GM21367 (cell line): ENCODE measurements around the gene SIDT1.

Experiments used
- ATAC-seq: cut with Tn5 transposase; IDR thresholded peaks from one replicate; pipeline ENCODE4 v1.9.1; 2021; ENCODE audit not compliant: unreplicated experiment

Gene SIDT1

GRCh38 chr3:113545594-113545993 is 13.2 kb downstream of the SIDT1 start:
- ATAC-seq: no peak

- peak; percentile 84 for ATAC-seq
Observed at GRCh38 chr3:113546414-113546893, 14.1 kb downstream of the SIDT1 start.

DNA sequence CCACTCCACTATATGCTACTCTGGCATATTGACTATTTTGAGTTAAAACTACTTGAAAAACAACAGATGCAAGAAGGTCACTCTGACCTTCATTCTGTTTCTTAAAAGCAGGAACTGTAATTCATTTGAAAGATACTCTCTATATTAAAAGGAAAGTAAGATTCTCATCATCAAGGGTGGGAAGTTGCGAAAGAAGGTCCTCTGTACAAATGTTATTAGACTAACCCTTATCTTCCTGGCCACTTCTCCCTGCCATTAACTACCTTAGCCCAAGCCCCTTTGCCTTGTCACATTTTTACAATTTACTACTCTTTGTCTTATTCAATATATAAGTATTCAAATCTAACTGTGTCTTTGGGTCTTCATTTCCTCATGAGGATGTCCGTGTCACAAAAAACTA is 16.1 kb downstream of the SIDT1 start:
- no peak for ATAC-seq

DNA sequence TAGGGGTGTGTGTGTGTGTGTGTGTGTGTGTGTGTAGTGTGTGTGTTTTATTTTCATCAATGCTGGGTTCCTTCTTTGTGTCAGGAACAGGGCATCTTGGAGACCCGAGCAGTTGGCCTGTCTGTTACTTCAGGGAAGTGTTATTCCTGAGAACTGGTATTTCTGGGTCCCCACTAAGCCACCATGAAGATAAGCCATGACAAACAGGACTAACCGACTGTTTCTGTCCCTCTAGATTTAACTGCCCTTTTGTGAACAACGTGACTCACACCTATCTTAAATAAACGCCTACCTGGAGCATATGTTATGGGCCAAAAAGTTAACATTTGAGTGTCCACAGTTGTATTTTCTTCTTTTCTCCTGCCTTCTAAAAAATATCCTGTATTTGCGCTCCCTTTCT is 19.5 kb downstream of the SIDT1 start:
- ATAC-seq: no peak

- ATAC-seq: no peak
Observed at GRCh38 chr3:113552851-113553250, 20.5 kb downstream of the SIDT1 start.

DNA sequence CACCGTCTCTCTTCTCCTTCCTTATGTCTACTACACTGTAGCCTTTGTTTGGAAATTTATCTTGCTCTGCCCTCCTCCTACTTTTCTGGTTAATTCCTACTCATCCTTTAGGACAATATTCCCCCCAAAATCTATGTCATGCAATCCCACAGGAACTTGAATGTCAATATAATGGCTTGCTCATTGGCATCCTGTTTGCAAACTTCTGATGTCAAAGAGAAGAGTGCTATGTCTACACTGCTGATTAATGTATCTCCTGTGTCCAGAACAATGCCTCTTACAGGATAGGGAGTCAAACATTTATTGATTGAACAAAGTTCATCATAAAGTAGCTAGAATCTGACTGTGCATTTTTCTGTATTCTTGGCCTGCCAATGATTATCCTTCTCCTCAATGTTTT is 22.8 kb downstream of the SIDT1 start:
- ATAC-seq: no peak

GRCh38 chr3:113556316-113556945 is 24.1 kb downstream of the SIDT1 start:
- ATAC-seq: no peak

GRCh38 chr3:113556946-113557335 is 24.6 kb downstream of the SIDT1 start:
- no peak for ATAC-seq

DNA sequence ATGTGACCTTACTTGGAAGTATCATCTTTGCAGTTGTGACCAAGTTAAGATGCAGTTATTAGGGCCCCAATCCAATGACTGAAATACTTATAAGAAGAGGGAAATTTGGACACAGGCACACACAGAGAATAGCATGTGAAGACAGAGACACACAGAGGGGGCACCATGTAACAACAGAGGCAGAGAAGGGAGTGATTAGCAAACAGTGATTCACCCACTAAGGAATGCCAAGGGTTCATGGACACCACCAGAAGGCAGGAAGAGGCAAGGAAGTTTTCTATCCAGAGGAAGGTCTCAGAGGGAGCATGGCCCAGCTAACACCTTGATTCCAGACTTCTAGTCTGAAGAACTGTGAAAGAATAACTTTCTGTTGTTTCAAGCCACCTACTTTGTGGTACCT is 25.0 kb downstream of the SIDT1 start:
- ATAC-seq: no peak

DNA sequence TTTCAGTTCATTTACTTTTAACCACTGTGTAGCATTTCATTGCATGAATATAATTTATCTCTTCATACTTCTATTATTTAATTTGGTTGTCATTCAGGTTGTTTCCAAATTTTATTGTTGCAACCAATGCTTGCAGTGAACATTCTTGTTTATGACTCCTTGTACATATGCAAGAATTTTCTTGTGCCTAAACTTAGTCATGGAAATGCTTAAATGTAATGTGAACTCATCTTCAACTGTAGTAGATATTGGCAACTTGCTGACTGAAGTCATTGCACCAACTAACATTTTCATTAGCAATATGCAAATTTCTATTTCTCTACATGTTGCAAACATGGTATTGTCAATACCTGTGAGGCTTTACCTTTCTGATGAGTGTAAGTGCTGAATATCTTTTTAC is 26.7 kb downstream of the SIDT1 start:
- no peak for ATAC-seq

DNA sequence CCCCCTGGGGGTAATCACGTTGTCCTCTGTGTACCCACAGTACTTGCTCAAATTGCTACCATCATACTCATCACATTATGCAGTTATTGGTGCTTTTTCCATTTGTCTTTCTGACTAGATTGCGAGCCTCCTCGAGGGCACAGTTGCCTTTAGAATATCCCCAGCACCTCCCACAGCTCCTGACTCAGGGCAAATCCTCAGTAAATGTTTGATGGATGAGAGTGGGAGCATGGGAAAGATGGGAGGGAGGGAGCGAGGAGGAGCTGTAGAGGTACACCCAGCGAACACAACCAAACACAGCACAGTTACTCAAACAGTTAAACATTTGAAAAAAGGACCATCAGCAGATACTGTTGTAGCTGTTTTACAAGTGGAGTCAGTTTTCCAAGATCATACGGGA is 27.9 kb downstream of the SIDT1 start:
- no peak for ATAC-seq

DNA sequence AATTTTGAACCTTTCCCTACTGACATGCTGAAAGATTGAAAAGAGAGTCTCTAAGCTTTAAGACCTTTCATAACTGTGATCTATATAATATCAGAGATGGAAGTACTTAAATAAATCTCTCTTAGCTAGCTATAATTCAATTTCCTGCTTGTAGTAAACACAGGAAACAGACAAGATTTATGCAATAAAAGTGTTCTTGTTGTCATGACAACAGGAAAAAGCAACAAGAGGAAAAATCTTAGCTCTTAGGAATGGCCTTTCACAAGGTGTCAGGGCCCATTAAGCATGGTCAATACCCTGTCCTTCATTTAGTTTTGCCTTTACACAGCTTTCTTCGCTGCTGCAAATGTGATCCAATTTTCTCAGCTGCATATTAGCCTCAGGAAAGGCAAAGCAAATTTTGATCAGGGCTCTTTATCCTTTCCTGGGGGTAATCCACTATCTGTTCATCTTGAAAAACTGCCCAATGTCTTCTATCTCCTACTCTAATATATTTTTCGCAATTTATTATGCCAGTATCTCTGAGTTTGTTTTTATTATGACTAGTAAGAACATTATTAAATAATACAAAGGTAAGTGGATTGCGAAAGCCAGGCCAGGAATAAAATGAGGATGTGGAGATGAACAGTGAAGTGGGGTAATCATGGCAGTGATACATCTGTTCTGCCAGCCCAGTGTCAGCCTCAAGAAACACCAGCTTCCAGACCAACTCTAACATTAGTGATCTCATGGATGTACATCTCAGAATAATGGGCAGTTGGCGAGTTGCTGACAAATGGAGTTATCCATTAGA is 28.7 kb downstream of the SIDT1 start:
- ATAC-seq: no peak

- ATAC-seq: no peak
Observed at GRCh38 chr3:113565555-113565954, 33.2 kb downstream of the SIDT1 start.

GRCh38 chr3:113570158-113570557 is 37.8 kb downstream of the SIDT1 start:
- no peak for ATAC-seq

GRCh38 chr3:113571360-113571759 is 39.0 kb downstream of the SIDT1 start:
- ATAC-seq: no peak

DNA sequence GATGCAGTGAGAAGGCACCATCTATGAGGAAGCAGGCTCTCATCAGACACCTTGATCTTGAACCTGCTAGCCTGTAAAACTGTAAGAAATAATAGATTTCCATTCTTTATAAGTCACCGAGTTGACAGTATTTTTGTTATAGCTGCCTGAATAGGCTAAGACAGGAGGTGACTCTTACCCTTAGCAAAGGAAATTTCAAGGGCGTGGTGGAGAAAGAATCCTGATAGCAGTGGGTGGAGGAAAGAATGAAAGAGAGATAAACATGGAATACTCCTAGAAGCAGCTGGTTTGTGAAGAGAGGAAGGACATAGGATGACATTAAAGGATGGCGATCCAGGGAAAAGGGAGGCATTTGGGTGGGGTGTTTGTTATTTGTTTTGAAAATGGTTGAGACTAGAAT is 41.4 kb downstream of the SIDT1 start:
- no peak for ATAC-seq

GRCh38 chr3:113574213-113574612 is 41.9 kb downstream of the SIDT1 start:
- no peak for ATAC-seq

DNA sequence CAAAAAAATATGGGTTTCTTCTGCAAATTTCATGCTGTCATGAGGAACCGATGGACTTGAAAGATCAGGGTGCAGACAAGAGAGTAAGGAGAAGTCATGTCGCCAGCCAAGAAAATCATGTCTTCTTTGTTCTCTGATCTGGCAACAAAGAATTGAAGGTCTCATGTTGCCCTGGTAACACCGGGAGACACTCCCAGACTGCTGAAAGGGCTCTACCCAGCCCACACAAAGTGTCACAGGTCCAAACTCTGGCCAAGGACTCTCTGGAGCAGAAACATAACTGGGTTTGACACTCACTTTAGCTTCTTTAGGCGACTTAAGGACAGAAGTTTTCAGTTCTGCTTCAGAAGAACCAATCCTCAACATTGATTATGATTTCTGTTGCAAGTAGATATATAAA is 42.9 kb downstream of the SIDT1 start:
- no peak for ATAC-seq

- ATAC-seq: no peak
Observed at GRCh38 chr3:113585228-113585627, 52.9 kb downstream of the SIDT1 start.

- no peak for ATAC-seq
Observed at GRCh38 chr3:113585720-113586119, 53.4 kb downstream of the SIDT1 start.

DNA sequence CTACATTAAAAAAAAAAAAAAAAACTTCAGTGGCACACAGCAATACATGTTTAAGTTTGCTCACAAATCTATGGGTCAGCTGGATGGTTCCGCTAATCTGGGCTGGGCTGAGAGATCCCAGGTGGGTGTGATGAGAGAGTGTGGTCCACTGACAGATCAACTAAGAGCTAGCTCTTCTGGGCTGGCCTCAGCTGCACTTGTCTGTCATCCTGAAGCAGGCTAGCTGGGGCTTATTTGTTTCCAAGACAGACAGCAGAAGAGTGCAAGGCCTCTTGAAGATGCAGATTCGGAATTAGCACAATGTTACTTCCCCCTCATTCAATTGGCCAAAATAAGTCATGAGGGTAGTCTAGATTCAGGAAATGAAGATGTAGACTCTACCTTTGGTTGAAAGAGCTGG is 56.5 kb downstream of the SIDT1 start:
- ATAC-seq: no peak

DNA sequence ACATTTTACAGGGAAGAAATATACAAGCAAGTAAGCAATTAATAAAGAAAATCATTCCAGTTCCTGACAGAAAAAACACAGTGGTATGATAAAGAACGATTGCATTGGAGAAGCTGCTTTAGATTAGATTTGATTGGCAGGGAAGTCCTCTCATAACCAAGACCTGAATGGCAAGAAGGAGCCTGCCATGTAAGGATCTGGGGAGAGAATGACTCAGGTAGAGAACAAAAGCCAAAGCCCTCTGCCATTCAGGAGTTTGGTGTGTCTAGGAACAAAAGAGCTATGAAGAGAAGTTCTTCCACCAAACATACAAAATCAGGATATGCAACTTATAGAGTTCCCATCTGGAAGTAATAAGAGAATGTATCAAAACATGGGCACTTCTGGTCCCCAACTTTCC is 57.6 kb downstream of the SIDT1 start:
- no peak for ATAC-seq

GRCh38 chr3:113590983-113591382 is 58.6 kb downstream of the SIDT1 start:
- ATAC-seq: no peak
